ENCODE measurements around the gene PPP2CA.
"Not testable (repeated sequence)": the region's sequence is repeated elsewhere in the genome, so short reads cannot be mapped to it uniquely, and the experiment has no call there.

Gene PPP2CA

DNA sequence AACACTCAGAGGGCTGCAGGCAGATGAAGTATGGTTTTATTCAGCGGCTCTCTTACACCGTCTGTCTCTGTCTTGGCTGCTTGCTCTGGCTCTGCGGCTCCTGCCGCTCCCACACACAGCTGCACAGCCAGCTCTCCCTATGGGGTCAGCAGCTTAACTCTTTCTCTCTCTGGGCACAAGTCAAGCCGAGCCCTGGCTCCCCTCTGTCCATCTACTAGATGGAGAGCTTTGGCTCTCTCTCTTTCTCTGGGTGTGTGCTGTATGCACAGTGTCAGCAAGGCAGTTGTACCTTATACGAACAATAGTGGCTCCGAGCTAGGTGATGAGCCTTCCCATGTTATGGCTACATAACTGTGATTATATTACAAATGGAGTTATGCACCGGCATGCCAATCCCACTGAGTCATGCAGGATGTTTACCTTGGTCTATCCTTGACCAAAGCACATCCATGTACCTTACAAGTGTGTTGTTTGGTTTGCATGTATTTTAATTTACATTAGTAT is 19.3 kb upstream of the PPP2CA start:
- peak; percentile 84 for DNase-seq (ENCODE audit: low spot score)

GRCh38 chr5:134242146-134242545 is 16.3 kb upstream of the PPP2CA start:
- DNase-seq (ENCODE audit: low spot score): peak; percentile 19

GRCh38 chr5:134240421-134240962 is 14.6 kb upstream of the PPP2CA start:
- peak; percentile 34 for DNase-seq (ENCODE audit: low spot score)

DNA sequence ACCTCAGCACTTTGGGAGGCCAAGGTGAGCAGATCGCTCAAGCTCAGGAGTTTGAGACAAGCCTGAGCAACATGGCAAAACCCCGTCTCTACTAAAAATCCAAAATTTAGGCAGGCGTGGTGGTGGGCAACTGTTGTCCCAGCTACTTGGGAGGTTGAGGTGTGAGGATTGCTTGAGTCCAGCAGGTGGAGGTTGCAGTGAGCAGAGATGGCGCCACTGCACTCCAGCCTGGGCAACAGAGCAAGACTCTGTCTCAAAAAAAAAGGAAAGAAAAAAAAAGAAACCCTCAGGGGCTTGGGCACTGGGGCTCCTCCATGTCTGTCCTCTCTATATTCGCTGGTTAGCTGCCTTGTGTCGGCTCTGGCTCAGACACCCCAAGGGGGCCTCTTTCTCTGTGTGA is 10.9 kb upstream of the PPP2CA start:
- DNase-seq (ENCODE audit: low spot score): no peak

DNA sequence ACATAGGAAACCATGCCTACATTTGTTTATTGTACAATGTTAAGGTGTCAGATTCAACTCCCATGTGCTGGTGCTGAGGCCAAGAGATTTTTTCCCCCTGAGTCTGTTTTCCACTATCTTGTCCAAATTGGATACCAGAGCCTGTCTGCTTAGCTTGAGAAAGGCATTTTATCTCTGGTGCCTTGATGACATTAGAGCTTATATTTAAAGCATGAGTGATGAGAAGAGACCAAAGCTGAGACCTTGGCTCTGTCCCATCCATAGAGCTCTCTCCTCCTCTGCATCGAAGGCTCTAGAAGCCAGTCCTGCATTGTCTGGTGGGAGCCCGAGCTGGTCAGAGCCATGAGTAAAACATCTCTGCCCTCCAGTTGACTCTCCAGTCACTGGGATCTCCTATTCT is 10.4 kb upstream of the PPP2CA start:
- DNase-seq (ENCODE audit: low spot score): no peak

DNA sequence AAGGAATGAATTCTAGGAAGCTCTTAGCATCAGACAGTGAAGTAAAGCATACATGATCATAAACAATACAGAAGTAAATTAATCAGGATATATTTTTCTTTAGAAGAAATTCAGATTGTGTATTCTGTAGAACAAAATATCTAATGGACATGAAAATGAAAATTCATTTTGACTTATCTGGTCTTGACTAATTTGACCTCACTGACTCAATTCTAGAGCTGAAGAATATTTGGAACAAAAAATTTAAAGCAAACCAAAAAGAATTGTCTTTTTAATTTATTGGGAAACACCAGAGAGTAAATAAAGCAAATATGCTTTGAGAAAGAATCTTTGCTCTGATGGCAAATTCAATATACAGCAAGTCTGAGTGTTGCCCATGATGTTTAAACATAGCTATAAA is 2.8 kb upstream of the PPP2CA start:
- DNase-seq (ENCODE audit: low spot score): no peak

- DNase-seq (ENCODE audit: low spot score): no peak
Measured at GRCh38 chr5:134227776-134228175, 1.9 kb upstream of the PPP2CA start.

GRCh38 chr5:134227259-134227658 is 1.4 kb upstream of the PPP2CA start:
- DNase-seq (ENCODE audit: low spot score): peak; percentile 60

DNA sequence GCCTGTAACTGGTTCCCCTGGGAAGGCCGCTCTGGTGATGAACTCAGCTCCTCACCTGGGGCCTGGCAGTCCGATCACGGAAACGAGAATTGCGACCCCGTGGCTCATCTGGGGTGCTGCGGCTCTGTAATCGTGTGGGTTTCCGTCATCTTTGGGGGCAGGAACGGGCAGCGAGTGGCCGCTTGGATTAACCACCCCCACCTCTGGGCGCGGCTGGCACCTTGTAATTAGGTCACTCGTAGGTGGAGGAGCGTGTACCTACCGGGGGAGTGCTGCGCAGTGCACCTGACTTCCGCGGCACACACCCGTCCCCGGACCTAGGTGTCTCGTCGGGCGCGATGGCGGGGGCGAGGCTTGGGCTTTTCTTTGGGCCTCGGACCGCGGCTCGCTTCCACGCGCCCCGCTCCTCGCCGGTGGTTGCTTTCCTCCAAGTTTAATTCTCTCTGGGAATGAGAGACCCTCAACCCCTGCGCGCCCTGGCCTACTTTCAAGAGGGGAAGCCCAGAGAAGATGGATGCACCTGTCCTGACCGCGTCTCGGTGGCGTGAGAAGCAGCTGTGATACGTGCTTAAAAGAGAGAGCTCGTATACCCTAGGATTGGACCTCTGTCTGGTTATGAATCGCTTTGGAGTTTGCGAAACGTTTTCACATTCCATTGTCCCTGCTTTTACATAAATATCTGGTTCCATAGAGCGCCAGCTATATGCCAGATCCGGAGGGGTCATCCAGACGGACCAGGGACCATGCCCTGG is 744 bp upstream of the PPP2CA start:
- DNase-seq (ENCODE audit: low spot score): peak; percentile 30

DNA sequence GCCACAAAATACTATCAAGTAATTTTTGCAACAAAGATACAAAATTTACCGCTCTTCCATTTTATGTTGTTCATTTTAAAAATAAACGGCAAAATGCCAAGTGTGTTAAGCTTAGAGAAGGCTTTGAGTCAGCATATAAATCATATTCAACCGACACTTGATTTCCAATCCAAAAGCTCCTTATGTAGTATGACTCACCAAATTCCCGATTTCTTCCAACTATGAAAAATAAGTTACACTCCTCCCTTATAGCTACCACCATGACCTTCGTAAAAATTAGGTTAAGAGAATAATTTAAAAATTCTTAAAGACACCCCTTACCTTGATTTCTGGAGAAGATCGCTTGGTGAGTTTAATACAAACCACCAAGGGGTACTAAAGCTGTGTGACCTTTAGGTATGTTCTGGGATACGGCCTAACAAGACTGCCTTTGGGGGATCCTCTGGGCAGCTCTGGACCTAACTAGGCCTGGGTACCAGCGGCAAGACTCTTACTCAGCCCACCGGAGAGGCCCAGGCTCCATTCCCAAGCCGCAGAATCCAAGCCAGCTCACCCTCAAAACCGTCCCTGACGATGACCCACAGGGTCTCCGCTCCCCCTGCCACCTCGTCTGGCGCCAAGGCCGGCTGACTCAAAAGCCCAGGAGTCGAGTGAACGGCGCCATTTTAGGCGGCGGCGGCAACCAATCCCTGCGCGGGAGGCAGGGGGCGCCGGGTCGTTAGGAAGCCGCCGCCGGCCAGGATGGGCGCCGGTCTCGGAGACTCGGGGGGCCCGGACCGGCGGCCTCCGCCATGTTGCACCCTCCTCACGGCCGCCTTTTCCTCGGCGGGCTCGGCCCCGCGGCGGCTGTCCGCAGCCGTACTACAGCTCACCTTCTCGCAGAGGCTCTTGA is 739 bp downstream of the PPP2CA start:
- peak; percentile 76 for DNase-seq (ENCODE audit: low spot score)

DNA sequence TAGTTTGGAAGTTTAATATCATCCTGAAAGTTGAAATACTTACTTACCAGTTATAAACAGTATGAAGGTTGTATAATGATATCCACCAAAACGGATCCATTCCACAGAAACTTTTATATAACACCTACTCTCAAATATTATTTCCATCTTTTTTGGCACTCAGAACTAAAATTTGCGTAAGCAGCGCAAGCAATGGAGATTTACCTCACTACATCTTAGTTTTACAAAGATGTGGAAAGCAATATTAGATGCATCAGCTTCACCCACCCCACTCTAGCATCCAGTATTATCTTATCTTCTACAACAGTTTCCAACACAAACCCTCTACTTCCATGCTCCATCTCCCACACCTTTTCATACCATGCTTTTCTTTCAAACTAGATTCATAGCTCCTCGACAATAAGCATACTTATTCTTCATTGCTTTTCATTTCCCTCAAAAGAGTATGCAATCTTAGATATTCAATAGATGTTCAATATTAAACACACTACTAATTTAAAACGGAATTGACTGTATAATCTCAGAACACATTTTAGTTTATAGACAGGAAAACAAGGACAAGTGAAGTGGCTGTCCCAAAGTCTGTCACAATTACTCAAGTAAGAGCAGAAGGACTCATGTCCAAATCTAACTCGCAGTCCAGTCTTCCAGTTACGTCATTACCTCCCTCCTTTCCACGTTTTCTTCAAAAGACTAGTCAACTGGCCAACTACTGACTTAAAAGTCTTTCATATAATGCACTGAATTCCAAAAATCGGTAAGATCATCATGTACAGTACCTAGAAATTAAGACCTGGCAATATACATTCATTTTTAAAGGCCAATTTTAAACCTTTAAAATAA is 2.2 kb downstream of the PPP2CA start:
- DNase-seq (ENCODE audit: low spot score): peak; percentile 20

DNA sequence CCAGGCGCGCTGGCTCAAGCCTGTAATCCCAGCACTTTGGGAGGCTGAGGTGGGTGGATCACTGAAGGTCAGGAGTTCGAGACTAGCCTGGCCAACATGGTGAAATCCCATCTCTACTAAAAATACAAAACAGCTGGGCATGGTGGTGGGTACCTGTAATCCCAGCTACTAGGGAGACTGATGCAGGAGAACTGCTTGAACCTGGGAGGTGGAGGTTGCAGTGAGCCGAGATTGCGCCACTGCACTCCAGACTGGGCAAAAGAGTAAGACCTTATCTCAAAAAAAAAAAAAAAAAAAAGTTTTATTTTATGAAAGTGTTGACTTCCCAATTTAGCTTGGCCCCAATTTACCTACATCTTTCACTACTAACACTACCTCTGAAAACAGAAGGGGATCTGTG is 4.2 kb downstream of the PPP2CA start:
- not testable (repeated sequence) for DNase-seq (ENCODE audit: low spot score)

DNA sequence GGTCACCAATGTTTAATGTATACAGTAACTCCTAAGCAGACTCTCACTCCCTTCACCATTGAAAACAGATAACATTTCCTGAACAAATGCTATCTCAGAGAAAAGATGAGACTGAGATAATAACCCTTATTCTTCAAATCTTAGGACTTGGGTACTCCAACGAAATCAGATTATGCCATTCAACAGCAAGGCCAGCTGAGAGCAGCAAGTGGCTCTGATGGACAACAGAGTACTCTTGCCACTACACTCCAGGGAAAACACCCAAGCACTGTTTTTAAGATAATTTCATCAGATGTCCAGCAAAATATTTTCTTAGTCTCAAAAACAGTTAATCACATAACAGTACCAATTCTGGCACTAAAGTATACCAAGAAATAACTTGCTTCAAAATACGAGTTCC is 10.1 kb downstream of the PPP2CA start:
- no peak for DNase-seq (ENCODE audit: low spot score)

GRCh38 chr5:134211263-134212031 is 14.4 kb downstream of the PPP2CA start:
- peak; percentile 26 for DNase-seq (ENCODE audit: low spot score)

GRCh38 chr5:134209477-134210245 is 16.2 kb downstream of the PPP2CA start:
- DNase-seq (ENCODE audit: low spot score): peak; percentile 29

DNA sequence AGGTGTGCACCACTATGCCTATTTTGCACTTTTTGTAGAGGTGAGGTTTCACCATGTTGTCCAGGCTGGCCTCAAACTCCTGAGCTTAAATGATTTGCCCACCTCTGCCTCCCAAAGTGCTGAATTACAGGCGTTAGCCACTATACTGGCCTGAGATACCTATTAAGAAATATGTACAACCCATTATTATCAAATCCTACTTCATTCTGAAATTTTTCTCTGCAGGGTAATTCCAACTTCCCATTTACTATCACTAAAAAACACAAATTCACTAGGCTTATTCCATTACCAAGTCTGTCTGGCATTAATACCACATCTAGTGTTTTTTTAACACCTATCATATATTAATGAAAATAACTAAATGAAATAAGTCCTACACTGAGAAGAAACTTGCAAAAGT is 18.2 kb downstream of the PPP2CA start:
- DNase-seq (ENCODE audit: low spot score): no peak

GRCh38 chr5:134206627-134207160 is 19.2 kb downstream of the PPP2CA start:
- peak; percentile 50 for DNase-seq (ENCODE audit: low spot score)

- DNase-seq (ENCODE audit: low spot score): no peak
Measured at GRCh38 chr5:134204575-134204974, 21.3 kb downstream of the PPP2CA start.

DNA sequence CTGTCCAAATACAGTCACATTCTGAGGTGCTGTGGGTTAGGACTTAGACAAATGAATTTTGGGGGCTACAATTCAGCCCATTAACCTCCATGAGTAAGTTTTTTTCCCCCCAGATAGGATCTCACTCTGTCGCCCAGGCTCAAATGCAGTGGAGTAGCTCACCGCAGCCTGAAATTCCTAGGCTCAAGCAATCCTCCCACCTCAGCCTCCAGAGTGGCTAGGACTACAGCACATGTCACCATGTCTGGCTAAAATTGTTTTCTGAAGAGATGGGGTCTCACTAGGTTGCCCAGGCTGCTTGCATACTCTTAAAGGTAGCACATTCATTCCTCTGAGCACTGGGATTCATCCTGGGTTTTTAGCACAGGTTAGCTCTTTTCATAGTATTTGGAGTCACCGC is 22.2 kb downstream of the PPP2CA start:
- DNase-seq (ENCODE audit: low spot score): no peak

DNA sequence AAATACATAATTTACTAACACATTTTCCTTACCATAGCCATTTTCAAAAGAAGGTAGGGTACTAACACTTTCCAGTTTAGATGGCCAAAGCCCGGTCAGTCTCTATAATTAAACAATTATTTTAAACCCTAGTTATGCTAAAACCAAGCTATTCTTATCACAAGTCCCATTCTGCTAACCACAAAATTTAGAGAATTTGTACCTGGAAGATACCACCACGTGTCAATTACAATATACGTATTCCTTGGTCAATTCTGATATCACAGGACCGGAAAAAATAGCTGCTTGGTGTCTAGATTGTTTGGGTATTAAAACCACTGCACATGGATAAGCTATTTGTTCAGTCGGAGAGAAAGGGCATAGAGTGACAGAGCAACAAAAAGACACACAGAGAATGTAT is 30.2 kb downstream of the PPP2CA start:
- no peak for DNase-seq (ENCODE audit: low spot score)
